ENCODE results near the gene SPIRE2.
"Not testable (repeated sequence)": the region's sequence is repeated elsewhere in the genome, so short reads cannot be mapped to it uniquely, and the experiment has no call there.

Gene SPIRE2, protein sequence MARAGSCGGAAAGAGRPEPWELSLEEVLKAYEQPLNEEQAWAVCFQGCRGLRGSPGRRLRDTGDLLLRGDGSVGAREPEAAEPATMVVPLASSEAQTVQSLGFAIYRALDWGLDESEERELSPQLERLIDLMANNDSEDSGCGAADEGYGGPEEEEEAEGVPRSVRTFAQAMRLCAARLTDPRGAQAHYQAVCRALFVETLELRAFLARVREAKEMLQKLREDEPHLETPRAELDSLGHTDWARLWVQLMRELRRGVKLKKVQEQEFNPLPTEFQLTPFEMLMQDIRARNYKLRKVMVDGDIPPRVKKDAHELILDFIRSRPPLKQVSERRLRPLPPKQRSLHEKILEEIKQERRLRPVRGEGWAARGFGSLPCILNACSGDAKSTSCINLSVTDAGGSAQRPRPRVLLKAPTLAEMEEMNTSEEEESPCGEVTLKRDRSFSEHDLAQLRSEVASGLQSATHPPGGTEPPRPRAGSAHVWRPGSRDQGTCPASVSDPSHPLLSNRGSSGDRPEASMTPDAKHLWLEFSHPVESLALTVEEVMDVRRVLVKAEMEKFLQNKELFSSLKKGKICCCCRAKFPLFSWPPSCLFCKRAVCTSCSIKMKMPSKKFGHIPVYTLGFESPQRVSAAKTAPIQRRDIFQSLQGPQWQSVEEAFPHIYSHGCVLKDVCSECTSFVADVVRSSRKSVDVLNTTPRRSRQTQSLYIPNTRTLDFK

DNA sequence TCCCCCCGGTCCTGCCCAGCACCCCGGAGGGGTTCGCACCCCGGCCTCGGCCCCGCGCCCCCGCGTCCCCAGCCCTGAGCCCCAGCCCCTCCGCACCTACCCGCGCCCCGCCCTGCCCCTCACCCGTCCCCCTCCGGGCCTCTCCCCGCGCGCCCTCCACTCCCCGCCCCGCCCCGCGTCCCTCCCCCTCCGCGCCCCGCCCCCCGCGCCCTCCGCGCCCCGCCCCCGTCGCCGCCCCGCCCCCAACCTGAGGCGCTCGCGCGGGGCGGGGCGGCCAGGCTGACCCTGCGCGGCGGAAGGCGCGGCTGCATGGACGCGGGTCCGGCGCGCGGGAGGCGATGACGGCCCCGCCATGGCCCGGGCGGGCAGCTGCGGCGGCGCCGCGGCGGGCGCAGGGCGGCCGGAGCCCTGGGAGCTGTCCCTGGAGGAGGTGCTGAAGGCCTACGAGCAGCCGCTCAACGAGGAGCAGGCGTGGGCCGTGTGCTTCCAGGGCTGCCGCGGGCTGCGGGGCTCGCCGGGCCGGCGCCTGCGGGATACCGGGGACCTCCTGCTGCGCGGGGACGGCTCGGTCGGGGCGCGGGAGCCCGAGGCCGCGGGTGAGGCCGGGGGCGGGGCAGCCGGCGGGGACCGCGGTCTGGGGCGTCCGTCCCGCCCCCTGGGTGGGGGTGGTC, at the start of gene SPIRE2:
Gene SPIRE2 (plus strand): TSS at position 277 of the 671 bp plus-strand sequence. CDS start 76 bp downstream, at position 353.
- peak; percentile 71 to 75 for DNase-seq

- no peak for DNase-seq
These were observed 48.9 kb upstream of the SPIRE2 start for GRCh38 chr16:89779231-89779908.

- DNase-seq, result no peak
These were observed 48.4 kb upstream of the SPIRE2 start for GRCh38 chr16:89779909-89780305.

- DNase-seq, result no peak
These were observed 45.8 kb upstream of the SPIRE2 start for GRCh38 chr16:89782489-89782888.

DNA sequence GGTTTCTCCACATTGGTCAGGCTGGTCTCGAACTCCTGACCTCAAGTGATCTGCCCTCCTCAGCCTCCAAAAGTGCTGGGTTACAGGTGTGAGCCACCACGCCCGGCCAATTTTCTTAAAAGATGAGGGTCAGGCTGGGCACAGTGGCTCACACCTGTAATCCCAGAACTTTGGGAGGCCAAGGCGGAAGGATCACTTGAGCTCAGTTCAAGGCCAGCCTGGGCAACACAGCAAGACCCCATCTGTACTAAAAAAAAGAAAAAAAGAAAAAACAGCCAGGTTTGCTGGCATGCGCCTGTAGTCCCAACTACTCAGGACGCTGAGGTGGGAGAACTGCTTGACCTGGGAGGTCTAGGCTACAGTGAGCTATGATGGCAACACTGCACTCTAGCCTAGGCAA, 44.3 kb upstream of the SPIRE2 start:
- not testable (repeated sequence) for DNase-seq

- DNase-seq, result peak; percentile 40 to 50
These were observed 43.9 kb upstream of the SPIRE2 start for GRCh38 chr16:89784406-89784805.

DNA sequence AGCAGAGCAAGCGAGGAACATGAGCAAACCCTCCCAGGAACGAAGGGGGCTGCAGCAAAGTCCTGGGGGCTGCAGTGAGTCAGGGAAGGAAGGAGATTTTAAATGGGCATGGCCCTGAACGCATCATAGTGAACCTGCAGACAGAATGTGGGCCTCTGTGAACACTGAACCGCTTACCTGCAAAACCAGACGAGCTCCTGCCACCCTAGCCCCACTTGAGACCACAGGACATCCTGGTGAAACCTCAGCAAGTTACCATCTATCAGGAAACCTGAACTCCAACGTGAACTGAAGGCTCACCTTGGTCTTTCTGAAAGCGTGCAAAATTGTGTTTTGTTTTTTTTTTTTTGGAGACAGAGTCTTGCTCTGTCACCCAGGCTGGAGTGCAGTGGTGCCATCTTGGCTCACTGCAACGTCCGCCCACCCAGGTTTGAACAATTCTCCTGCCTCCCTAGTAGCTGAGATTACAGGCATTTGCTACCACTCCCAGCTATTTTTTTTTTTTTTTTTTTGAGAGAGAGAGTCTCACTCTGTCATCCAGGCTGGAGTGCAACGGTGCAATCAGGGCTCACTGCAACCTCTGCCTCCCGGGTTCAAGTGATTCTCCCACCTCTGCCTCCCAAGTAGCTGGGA, 42.6 kb upstream of the SPIRE2 start:
- DNase-seq, result peak; percentile 59 to 66

DNA sequence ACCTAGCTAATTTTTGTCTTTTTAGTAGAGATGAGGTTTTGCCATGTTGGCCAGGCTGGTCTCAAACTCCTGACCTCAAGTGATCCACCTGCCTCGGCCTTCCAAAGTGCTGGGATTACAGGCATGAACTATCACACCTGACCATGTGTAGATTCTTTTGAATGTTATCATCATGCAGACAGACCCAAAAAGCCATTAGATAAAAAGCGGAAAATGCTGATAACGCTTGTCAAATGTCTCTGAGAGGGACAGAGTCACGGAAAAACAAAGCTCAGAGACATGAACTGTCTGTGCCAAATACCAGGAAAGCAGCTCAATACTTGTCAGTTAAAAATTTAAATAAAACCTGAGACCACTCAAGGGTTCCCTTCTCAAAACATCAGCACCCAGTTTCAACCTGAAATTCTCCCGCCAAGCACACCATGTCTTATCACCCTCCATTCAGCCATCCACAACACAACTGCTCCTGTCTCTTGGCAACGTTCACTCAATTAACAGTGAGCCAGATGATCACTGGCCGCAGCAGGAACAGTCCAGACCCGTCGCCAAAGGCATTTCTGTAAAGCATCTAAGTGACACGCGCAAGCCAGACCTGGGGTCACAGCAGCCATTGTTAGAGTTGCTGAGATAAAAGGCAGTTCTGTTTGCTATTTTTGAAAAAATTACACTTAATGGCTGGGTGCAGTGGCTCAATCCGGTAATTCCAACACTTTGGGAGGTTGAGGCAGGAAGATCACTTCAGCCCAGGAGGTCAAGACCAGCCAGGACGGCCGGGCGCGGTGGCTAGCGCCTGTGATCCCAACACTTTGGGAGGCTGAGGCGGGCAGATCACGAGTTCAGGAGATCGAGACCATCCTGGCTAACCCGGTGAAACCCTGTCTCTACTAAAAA, 41.6 kb upstream of the SPIRE2 start:
- DNase-seq, result no peak

DNA sequence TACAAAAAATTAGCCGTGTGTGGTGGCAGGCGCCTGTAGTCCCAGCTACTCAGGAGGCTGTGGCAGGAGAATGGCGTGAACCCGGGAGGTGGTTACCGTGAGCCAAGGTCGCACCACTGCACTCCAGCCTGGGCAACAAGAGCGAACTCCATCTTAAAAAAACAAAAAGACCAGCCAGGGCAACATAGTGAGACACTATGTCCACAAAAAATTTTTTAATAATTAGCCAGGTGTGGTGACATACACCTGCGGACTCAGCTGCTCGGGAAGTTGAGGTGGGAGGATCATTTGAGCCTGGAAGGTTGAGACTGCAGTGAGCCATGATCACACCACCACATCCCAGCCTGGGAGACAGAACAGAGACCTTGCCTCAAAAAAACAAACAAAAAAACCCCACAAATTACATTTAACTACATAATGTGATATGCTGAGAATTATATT, 40.9 kb upstream of the SPIRE2 start:
- no peak for DNase-seq

GRCh38 chr16:89791278-89791995, 36.8 kb upstream of the SPIRE2 start:
- no peak for DNase-seq

DNA sequence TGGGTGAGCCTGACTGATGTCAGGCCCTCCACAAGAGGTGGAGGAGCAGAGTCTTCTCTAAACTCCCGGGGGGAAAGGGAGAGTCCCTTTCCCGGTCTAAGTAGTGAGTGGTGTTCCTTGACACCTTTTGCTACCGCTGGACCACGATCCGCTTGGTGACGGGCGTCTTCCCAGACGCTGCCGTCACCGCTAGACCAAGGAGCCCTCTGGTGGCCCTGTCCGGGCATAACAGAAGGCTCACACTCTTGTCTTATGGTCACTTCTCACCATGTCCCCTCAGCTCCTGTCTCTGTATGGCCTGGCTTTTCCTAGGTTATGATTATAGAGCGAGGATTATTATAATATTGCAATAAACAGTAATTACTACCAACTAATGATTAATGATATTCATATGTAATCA, 35.2 kb upstream of the SPIRE2 start:
- peak; percentile 73 for DNase-seq

GRCh38 chr16:89793955-89794354, 34.3 kb upstream of the SPIRE2 start:
- no peak for DNase-seq

DNA sequence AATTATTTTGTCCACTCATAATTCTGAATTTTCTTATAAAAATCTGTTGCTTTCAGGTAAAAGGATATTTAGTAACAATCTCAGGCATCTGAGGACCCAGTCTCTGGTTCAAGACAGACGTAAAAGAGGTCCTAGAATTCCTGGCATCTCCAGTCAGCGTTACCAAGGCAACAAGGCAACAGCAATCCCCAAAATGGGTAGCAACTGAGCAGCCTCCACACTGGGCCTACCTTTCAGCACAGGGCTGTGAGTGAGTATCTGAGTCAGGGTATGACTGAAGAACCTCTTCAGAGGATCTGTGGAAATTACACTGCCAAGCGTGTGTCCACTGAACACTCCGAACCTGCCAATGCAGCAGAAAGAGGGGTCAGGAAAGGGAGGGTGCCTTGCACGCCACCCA, 32.6 kb upstream of the SPIRE2 start:
- DNase-seq, result no peak

DNA sequence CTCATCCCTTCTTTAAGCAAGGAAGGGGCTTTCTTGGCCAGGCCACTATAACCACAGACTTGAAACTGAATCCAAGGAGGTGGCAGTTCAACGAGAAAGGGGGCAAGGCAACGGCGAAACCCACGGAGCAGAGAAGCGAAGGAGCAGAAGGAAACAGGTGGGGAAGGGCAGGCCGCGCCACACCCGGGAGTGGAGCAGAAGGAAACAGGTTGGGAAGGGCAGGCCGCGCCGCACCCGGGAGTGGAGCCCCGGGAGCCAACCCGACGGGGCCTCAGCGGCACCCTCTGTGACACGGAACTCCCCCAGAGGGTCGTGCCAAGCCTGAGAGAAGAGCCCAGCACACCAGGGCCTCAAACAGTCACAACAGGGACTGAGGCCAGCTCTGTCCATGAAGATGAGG, 32.2 kb upstream of the SPIRE2 start:
- DNase-seq, result no peak

DNA sequence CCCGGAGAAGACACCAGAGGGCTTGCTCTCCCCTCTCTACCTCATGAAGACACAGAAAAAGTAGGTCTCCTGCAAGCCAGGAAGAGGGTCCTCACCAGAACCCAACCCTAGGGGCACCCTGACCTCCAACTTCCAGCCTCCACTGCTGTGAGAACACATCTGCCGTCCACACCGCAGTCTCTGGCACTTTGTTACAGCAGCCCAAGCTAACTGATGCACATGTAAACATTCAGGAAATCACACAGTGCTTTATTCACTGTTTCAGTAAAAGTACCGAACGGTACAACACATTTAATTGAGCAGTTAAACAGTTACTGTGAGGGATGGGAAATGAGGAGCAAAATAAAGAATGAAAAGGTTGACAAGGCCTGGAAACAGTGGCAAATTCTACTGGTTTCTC, 30.1 kb upstream of the SPIRE2 start:
- no peak for DNase-seq

DNA sequence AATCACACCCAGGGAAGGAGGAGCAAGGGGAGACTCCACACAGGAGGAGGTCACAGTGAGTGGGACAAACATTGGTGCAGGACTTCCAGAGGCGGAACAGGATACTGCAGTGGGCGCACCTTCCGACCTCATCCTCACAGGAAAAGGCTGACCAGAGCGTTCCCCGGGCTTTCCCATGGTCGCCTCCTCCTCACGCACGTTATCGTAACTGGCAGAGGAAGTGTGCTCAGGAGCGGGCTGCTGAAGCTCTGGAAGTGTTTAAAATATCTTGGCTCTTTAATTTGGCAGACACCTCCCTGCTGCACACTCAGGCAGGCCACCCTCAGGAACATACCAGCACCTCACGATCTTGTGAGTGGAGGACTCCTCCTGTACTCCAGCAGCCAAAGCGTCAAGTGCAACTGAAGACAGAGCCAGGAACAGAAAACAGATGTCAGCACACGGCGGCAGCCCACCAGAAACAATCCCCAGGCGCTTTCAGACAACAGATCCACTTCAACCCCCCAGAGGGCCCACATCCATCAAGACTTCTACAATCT, 29.4 kb upstream of the SPIRE2 start:
- no peak for DNase-seq

DNA sequence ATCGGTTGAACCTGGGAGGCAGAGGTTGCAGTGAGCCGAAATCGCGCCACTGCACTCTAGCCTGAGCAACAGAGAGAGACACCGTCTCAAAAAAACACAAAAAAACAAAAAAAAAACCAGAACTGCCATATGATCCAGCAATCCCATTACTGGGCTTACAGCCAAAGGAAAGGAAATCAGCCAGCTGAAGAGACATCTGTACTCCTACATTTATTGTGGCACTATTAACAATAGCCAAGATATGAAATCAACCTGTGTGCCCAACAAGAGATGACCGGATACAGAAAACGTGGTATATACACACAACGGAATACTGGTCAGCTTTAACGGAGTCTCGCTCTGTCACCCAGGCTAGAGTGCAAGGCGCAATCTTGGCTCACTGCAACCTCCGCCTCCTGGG, 26.5 kb upstream of the SPIRE2 start:
- DNase-seq, result no peak

DNA sequence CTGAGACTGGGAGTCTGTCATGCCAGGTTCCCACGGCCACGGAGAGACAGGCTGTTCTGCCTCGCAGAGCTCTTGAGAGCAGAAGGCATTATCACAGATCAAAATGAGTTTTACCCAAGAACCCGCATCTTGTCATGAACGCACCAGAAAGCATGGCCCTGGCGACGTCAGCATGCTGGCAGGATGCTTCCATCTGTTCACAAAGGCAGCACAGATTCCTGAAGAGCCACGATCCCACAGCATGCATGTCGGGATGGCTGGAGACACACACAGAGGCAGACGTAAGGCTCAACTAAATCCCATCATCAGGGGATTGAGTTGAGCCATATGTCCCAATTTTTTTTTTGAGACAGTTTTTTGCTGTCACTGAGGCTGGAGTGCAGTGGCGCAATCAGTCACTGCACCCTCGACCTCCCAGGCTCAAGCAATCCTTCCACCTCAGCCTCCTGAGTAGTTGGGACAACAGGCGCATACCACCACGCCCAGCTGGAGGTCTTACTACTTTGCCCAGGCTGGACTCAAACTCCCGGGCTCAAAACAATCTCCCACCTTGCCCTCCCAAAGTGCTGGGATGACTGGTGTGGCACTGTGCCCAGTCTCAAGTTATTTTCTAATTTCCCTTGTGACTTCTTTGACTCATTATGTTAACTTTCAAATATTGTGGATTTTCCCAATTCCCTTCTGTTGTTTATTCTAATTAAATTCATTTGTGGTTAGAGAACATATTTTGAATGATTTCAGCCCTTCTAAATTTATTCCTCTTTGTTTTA, 23.0 kb upstream of the SPIRE2 start:
- no peak for DNase-seq

- not testable (repeated sequence) for DNase-seq
These were observed 21.6 kb upstream of the SPIRE2 start for GRCh38 chr16:89806589-89807193.
